AG10803 (cell line): ENCODE measurements around the gene IGFBP5.

Experiments used
- DNase-seq: peaks from one replicate; pipeline ENCODE4 v3.0.0; 2010; ENCODE audit warnings: low read depth
- H3K4me3 ChIP-seq: 2 replicates; pipeline ENCODE4 v1.5.1; 2011; ENCODE audit warnings: mild to moderate bottlenecking, low read length, control low read depth
- TF ChIP-seq, protein P1 (sequence below): conservative IDR thresholded peaks from 2 replicates; pipeline ENCODE4 v1.5.1; 2011; ENCODE audit warnings: mild to moderate bottlenecking, low read length, control low read depth, inconsistent platforms

The IGFBP5 gene

DNA sequence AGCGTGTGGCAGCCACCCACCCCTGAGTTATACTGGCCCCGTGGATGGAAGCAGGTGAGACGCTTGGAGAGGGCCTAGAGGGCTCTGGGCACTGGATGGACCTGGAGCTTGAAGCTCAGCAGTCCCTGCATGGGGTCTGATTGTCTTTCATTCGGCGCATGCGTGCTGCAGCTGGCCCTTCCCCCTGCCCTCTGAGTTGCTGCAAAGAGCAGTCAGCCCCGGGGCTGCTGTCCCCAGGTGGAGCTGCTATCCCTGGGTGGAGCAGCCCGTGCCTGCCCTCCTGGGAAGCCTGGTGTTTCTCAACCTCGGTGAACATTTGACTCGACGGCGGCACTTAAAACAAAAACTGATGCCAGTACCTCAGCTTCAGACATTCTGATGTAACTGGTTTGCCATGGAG lies 29.6 kb downstream of the IGFBP5 start:
- TF ChIP-seq, protein P1, sequence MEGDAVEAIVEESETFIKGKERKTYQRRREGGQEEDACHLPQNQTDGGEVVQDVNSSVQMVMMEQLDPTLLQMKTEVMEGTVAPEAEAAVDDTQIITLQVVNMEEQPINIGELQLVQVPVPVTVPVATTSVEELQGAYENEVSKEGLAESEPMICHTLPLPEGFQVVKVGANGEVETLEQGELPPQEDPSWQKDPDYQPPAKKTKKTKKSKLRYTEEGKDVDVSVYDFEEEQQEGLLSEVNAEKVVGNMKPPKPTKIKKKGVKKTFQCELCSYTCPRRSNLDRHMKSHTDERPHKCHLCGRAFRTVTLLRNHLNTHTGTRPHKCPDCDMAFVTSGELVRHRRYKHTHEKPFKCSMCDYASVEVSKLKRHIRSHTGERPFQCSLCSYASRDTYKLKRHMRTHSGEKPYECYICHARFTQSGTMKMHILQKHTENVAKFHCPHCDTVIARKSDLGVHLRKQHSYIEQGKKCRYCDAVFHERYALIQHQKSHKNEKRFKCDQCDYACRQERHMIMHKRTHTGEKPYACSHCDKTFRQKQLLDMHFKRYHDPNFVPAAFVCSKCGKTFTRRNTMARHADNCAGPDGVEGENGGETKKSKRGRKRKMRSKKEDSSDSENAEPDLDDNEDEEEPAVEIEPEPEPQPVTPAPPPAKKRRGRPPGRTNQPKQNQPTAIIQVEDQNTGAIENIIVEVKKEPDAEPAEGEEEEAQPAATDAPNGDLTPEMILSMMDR: no peak
- DNase-seq: no peak
- H3K4me3 ChIP-seq: no peak overlapping the region

DNA sequence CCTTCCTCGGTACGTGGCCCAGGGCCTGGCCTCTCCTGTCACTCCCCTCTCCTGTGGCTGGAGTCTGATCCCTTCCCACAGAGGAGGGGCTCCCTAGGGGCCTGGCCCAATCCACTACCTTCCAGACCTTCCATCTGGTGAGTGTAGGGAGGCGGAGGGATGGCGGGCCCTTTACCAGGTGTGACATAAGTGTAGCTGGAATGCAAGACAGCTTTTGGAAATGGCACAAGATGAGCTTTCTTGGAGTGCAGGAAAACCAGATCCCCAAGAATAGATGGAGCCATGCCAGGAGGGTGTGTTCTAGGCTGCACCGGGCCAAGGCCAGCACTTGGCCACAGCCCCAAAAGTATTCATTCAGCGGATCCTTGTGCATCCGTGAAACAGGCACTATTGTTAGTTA lies 30.1 kb downstream of the IGFBP5 start:
- no peak overlapping the region for H3K4me3 ChIP-seq
- TF ChIP-seq, protein P1: no peak
- peak; percentile 34 for DNase-seq

DNA sequence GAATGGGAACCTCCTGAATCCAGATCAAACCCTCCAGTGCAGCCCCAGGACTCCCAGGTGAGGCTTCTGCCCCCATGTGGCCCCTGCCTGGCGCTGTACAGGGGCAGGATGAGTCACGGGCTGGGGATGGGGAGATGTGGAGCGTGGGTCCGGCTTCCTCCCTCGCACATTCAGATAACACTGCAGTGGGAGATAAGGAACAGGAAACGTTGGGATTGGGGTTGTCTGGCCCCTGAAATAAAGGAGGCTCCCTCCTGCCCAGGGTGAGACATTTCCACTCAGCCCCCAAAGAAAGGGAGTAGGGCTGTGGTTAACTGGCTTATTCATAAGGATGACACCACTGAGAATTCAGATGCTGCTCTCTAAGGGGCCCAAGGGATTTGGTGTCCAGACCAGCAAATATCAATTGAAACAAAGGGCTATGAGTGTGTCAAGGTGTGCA lies 30.7 kb downstream of the IGFBP5 start:
- no peak for DNase-seq
- no peak overlapping the region for H3K4me3 ChIP-seq
- TF ChIP-seq, protein P1: peak; percentile 15; the same call in 1 of the 2 replicates

DNA sequence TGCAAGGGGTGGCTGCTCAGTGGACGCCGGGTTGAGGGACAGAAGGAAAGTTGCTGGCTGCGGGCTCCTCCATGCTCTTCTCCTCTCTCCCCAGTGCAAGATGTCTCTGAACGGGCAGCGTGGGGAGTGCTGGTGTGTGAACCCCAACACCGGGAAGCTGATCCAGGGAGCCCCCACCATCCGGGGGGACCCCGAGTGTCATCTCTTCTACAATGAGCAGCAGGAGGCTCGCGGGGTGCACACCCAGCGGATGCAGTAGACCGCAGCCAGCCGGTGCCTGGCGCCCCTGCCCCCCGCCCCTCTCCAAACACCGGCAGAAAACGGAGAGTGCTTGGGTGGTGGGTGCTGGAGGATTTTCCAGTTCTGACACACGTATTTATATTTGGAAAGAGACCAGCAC lies 31.5 kb downstream of the IGFBP5 start:
- H3K4me3 ChIP-seq: no peak overlapping the region
- DNase-seq: no peak
- TF ChIP-seq, protein P1: no peak

DNA sequence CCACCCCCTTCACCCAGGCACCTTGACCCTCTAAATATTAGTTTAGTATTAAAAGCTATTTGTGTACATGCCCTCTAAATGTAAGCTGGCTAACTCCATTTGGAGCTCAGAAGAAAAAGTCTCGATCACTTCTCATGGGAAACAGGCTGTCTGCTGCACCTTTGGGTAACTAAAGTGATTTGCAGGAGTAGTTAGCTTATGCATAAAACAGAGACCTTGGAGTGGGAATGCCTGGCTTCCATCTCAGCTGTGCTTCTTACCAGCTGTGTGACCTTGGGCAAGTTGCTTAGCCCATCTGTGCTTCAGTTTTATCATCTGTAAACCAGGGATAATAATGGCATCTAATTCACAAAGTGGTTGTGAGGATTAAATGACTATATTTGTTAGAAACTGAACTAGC lies 32.2 kb downstream of the IGFBP5 start:
- DNase-seq: no peak
- H3K4me3 ChIP-seq: no peak overlapping the region
- TF ChIP-seq, protein P1: no peak

DNA sequence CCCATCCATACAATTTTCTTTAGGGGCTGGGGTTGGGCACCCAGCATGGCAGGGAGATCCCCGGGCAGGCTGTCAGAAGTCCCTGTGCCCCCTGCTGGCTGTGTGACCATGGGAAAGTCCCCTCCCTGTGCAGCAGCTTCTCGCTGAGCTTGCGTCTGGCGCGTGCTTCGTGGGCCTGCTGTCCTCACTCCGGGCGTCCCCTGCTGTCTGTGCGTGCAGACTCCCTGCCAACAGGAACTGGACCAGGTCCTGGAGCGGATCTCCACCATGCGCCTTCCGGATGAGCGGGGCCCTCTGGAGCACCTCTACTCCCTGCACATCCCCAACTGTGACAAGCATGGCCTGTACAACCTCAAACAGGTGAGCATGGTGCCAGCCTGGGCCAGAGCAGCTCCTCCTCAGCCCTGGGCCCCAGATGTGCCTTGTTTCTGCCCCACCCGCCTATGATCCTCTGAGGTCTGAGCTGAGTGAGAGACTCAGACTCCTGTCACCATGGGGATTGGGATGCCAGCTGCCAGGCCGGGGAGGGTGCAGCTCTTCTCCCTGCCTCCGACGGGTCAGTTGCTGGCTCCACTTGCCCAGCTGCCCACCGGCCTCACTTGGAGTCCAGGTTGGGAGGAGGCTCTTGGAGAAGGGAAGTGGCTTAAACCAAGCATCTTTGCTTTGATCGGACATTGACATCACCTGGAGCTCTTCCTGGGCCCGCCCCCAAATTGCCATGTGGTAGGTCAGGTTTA lies 33.5 kb downstream of the IGFBP5 start:
- TF ChIP-seq, protein P1: peak; percentile 41
- no peak overlapping the region for H3K4me3 ChIP-seq
- DNase-seq: peak; percentile 50

DNA sequence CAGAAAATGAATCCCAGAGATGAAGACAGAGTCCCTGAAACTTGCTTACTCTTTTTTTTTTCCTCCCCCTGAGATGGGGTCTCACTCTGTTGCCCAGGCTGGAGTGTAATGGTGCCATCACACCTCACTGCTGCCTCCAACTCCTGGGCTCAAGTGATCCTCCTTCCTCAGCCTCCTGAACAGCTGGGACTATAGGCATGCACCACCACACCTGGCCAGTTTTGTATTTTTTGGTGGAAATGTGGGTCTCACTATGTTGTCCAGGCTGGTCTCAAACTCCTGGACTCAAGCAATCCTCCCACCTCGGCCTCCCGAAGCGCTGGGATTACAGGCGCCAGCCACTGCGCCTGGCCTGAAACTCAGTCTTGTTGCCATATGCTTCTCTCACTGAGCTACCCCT lies 34.3 kb downstream of the IGFBP5 start:
- H3K4me3 ChIP-seq: no peak overlapping the region
- no peak for DNase-seq
- TF ChIP-seq, protein P1: no peak
